Diencephalon (tissue), 1 donor: Measurements from ENCODE around the gene CLCN2. TPM values are rescaled to one million over a fixed set of nuclear protein-coding genes. Genes with fewer than 3 reads are reported as not detected.

Experiments used
- small RNA-seq: library from RNA; depleted of rRNA; stranded (forward); fragments of <200 nt; gene quantifications from one replicate; pipeline ENCODE3, GENCODE V24; 2014
- total RNA-seq: library from RNA; depleted of rRNA; stranded (reverse); fragments of >200 nt; gene quantifications from one replicate; pipeline ENCODE4 v1.2.3, GENCODE V29; 2014

CLCN2 gene
- total RNA-seq = 12.2 TPM

DNA sequence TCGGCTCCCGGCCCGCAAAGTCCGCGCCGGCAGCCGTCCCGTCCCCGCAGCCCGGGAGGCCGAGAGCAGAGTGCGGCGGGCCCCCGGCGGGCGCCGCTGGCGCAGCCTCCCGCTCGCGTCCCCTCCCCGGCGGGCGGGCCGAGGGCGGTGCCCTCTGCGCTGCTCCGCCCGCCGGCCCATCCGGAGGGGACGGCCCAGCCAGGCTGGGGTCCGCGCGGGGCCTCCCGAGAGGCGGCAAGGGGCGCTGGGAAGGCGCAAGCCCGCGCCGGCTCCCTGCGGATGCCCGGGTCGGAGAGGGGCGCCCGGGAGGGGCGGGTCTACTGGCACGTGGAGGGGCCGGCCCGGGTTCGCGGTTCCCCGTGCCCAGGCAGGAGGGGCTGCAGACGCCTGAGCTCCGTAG lies at the start of gene CLCN2, which contains the start of gene POLR2H:
CLCN2 (minus strand) TSS at position 74 of the 400 bp plus-strand sequence. CDS start 126 bp downstream, outside the sequence.
POLR2H (plus strand) TSS at position 179 of the 400 bp plus-strand sequence. CDS start 1,783 bp downstream, outside the sequence.

DNA sequence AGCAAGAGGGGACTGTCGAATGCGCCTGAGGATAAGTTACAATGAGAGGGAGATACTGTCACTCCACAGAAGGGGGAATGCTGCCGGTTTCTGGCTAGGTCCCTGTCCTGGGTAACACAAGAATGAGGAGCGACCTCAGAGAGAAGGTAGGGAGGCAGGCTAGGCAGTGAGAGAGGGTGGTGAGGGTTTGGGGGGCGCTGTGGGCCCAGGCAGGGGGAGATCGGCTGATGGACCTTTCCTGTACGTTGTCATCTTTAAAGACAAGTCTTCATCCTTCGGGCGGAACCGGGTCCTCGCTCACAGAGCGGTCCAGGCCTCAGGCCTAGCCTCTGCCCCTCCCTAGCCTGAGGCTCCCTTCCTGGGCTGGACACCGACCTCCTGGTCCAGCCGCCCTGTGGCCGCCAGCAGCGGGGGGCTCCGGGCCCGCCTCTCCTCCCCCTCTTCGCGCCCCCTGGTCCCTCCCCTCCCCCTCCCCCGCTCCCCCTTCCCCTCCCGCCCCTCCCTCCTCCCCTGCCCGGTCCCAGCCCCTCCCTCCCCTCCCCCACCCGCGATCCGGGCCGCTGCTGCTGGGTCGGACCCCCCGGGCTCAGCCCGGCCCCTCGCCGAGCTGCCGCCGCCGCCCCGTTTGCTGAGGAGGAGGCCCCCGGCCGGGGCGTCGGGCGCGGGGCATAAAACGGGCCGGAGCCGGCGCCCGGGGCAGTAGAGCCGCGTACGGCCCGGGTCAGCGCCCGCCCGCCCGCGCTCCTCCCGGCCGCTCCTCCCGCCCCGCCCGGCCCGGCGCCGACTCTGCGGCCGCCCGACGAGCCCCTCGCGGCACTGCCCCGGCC lies 18.2 kb upstream of the CLCN2 start, which contains the start of gene CHRD:
CHRD (plus strand) TSS at position 697 of the 827 bp plus-strand sequence. CDS start 265 bp downstream, outside the sequence.

DNA sequence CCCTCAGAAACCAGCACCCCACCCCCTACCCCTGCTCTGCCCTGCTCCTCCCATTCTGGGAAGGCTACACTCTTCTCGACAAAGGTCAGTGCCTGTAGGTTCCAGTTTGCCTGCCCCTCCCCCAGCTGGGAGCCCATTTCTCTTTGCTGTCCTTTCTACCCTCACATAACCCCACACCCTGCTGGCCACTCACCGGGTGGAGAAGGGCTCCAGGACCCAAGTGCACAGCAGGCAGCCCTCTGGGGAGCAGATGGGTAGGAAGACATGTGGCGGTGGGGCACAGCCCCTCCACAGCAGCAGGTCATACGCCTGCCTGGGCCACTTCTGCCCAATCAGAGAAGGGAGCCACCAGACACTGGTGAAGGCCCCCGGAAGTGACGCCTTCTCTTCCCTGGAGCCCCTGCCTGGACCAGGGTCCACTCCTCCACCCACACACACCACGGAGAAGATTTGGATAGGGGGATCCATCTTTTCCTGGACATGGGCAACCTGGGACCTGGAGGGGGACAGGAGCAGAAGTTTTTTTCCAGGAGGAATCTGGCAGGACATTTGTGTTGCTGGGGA lies 16.6 kb upstream of the CLCN2 start, which contains the start of gene THPO:
THPO (minus strand) TSS at position 326 of the 564 bp plus-strand sequence. CDS start 1,948 bp downstream, outside the sequence.

DNA sequence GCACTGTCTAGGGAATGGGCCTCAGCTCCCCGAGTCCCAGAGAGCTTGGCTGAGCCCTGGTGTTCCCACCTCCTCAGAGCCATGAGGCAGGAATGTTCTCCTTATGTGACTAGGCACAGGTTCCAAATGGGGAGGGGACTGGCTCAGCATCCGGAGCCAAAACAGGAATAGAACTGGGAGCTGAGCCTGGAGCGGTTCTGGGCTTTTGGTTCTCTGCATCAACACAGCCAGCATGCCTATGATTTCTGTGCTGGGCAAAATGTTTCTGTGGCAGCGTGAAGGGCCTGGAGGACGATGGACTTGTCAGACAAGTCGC lies 24.0 kb downstream of the CLCN2 start, which contains the start of gene FAM131A:
FAM131A (plus strand) TSS at position 202 of the 316 bp plus-strand sequence; CDS start at position 233, 31 bp downstream.

DNA sequence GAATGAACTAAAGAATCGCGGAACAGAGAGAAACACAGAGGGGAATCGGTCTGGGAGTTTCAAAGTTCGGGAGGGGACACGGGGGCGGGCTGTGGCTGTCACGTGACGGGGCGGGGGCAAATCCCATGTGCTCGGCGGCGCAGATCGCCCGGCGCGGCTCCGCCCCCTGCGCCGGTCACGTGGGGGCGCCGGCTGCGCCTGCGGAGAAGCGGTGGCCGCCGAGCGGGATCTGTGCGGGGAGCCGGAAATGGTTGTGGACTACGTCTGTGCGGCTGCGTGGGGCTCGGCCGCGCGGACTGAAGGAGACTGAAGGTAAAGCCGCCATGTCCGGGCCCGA lies 47.1 kb downstream of the CLCN2 start, which contains the start of gene EIF4G1:
EIF4G1 (plus strand) TSS at position 244 of the 337 bp plus-strand sequence. CDS start 1,191 bp downstream, outside the sequence.

DNA sequence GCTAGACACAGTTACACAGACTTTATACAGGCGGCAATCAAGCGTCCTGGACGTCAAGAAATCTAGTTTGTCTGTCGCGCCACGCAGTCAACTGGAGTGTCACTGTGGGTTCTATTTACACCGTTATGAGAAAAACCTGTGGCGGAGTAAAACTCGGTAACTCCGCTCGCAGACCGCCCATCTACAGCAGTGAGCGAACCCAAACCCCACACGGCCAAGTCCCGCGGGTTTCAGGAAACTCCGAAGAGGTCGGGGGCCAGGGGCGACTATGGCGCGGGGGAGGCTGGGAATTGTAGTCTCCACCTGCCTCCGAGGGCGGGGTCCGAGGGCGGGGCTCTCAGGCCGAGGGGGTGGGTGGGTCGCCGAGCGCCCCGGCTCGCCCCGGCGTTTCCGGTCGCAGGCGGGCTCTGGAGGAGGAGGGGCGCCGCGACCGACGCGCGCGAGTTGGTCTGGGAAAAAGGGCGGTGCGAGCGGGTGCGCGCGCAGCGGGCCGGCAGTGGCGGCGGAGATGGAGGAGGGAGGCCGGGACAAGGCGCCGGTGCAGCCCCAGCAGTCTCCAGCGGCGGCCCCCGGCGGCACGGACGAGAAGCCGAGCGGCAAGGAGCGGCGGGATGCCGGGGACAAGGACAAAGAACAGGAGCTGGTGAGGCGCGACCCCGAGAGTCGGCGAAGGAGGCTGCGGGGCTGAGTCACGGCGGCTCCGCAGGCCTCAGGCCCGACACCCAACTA lies 62.5 kb downstream of the CLCN2 start, which contains the start of gene PSMD2:
PSMD2 (plus strand) TSS at position 483 of the 729 bp plus-strand sequence; CDS start at position 509, 26 bp downstream.

Small RNA genes within 50 kb of the gene (small RNA-seq; reads per million reads assigned to genes)
- gene SNORD66 = 315 reads per million, percentile 98 among the genes with 10 or more reads in this experiment

Other genes with a start within 250 kb of the CLCN2 start
- 40.1 TPM for gene EIF2B5, start 226.2 kb downstream of the CLCN2 start, total RNA-seq
- 39.4 TPM for gene DVL3, start 206.2 kb downstream of the CLCN2 start, total RNA-seq
- gene AP2M1, start 186.8 kb downstream of the CLCN2 start, total RNA-seq = 388 TPM
- gene ABCF3, start 175.4 kb downstream of the CLCN2 start, total RNA-seq = 72.2 TPM
- 3.9 TPM for gene VWA5B2, start 132.0 kb downstream of the CLCN2 start, total RNA-seq
- 15.2 TPM for gene ALG3, start 112.6 kb downstream of the CLCN2 start, total RNA-seq
- gene EEF1AKMT4, start 111.9 kb downstream of the CLCN2 start, total RNA-seq = 0.92 TPM
- 15.0 TPM for gene CAMK2N2, start 100.1 kb downstream of the CLCN2 start, total RNA-seq
- 18.7 TPM for gene ECE2, start 85.6 kb downstream of the CLCN2 start, total RNA-seq
- gene PSMD2, start 62.4 kb downstream of the CLCN2 start, total RNA-seq = 291 TPM
- gene EIF4G1, start 47.0 kb downstream of the CLCN2 start, total RNA-seq = 119 TPM
- 62.5 TPM for gene FAM131A, start 24.0 kb downstream of the CLCN2 start, total RNA-seq
- gene POLR2H, start 105 bp upstream of the CLCN2 start, total RNA-seq = 35.3 TPM
- not detected for gene THPO, start 16.6 kb upstream of the CLCN2 start, total RNA-seq
- gene CHRD, start 18.4 kb upstream of the CLCN2 start, total RNA-seq = 6.0 TPM
- 20.5 TPM for gene EPHB3, start 200.2 kb upstream of the CLCN2 start, total RNA-seq